B cell (primary cell): Measurements from ENCODE around the gene SLC9A5.

Experiments used
- EZH2 ChIP-seq: IDR thresholded peaks from 2 replicates; pipeline ENCODE4 v1.6.1; 2012; ENCODE audit warnings: borderline replicate concordance, low read depth, mild to moderate bottlenecking, moderate library complexity, low read length; ENCODE audit not compliant: insufficient read depth, poor library complexity, severe bottlenecking
- TF ChIP-seq, protein P1 (sequence below): fragments of 200-600 bp; IDR thresholded peaks from one replicate; pipeline ENCODE4 v1.8.0; 2022; ENCODE audit warnings: antibody characterized with exemption, mild to moderate bottlenecking

DNA sequence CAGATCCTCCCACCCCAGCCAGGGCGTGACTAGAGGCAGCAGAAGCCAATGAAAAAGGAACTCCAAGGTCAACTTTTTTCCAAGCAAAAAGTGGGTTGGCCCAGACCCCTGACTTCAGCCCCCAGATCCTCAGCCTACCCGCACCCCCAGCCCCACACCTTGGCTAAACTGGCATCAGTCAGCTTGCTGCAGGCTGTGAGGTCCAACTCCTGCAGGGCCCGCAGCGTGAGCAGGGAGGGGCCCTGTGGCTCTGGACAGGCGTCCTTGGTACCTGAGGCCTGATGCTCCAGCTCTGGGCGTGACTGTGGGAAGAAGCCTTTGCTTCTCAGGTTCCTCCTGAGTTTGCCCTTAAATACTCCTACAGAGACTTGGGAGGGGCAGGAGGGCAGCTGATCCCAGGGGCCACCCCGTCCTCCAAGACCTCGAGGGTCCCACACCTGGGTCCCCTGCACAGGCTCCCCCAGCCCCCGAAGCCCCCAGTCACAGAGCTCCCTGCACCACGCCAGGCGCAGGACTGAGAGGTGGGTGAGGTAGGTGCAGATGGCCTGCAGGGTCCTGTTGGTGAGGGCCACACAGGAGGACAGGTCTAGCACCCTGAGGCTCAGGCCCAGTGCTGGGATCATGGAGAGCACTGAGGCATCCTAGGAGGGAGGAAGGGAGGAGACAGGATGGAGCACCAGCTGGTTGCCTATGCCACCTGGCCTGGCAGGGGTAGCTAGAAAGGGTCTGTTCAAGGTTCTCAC is 40.5 kb upstream of the SLC9A5 start:
- TF ChIP-seq, protein P1, sequence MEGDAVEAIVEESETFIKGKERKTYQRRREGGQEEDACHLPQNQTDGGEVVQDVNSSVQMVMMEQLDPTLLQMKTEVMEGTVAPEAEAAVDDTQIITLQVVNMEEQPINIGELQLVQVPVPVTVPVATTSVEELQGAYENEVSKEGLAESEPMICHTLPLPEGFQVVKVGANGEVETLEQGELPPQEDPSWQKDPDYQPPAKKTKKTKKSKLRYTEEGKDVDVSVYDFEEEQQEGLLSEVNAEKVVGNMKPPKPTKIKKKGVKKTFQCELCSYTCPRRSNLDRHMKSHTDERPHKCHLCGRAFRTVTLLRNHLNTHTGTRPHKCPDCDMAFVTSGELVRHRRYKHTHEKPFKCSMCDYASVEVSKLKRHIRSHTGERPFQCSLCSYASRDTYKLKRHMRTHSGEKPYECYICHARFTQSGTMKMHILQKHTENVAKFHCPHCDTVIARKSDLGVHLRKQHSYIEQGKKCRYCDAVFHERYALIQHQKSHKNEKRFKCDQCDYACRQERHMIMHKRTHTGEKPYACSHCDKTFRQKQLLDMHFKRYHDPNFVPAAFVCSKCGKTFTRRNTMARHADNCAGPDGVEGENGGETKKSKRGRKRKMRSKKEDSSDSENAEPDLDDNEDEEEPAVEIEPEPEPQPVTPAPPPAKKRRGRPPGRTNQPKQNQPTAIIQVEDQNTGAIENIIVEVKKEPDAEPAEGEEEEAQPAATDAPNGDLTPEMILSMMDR, result no peak
- no peak for TF ChIP-seq EZH2
